Neural crest cell (in vitro differentiated cells): ENCODE measurements around the gene KRT32. TPM values are rescaled to one million over a fixed set of nuclear protein-coding genes. Genes with fewer than 3 reads are reported as not detected.
A peak's percentile ranks its signal among the peaks of the same experiment; 100 is the strongest.

Experiments
- DNase-seq: peaks from one replicate; pipeline ENCODE4 v3.0.0; 2021; ENCODE audit warnings: low read depth, mixed read lengths, low spot score
- H3K27ac Mint-ChIP-seq: one replicate; pipeline ENCODE4 v1.8.0; 2021; ENCODE audit warnings: mild to moderate bottlenecking, mixed read lengths; ENCODE audit not compliant: unreplicated experiment
- H3K27me3 Mint-ChIP-seq: 2 replicates; pipeline ENCODE4 v1.8.0; 2021; ENCODE audit warnings: low read depth, mild to moderate bottlenecking, mixed read lengths
- H3K36me3 Mint-ChIP-seq: 2 replicates; pipeline ENCODE4 v1.8.0; 2021; ENCODE audit warnings: low read depth, mild to moderate bottlenecking, mixed read lengths
- H3K4me1 Mint-ChIP-seq: 2 replicates; pipeline ENCODE4 v1.8.0; 2021; ENCODE audit warnings: mixed read lengths
- H3K4me3 Mint-ChIP-seq: one replicate; pipeline ENCODE4 v1.8.0; 2021; ENCODE audit warnings: mild to moderate bottlenecking, mixed read lengths
- H3K9me3 Mint-ChIP-seq: 2 replicates; pipeline ENCODE4 v1.8.0; 2021; ENCODE audit warnings: mixed read lengths
- CTCF ChIP-seq: fragments of 200-600 bp; sonication (generic); conservative IDR thresholded peaks from 2 replicates; pipeline ENCODE4 v1.5.0; 2021; ENCODE audit warnings: antibody characterized with exemption, mild to moderate bottlenecking
- total RNA-seq: library from RNA; stranded (reverse); gene quantifications from 2 replicates; pipeline ENCODE4 v1.2.1, GENCODE V29; 2021

Gene KRT32
- total RNA-seq, 1 donor from 2014 or later = not detected

GRCh38 chr17:41491476-41491875 lies 24.3 kb upstream of the KRT32 start:
- H3K9me3 Mint-ChIP-seq = no peaks in the 10 kb centered on the region
- no peak overlapping the region for H3K4me3 Mint-ChIP-seq
- no peak for TF ChIP-seq CTCF
- peaks cover 17% of the 10 kb centered on the region for H3K4me1 Mint-ChIP-seq
- no peaks in the 10 kb centered on the region for H3K36me3 Mint-ChIP-seq
- H3K27me3 Mint-ChIP-seq = no peaks in the 10 kb centered on the region
- H3K27ac Mint-ChIP-seq = no peak overlapping the region
- no peak for DNase-seq

GRCh38 chr17:41490000-41490990 lies 23.1 kb upstream of the KRT32 start:
- no peak for DNase-seq
- Mint-ChIP-seq H3K4me3 (no peak overlapping the region), H3K27me3 (no peaks in the 10 kb centered on the region), H3K36me3 (no peaks in the 10 kb centered on the region), H3K4me1 (peaks cover 14% of the 10 kb centered on the region), H3K9me3 (no peaks in the 10 kb centered on the region), H3K27ac (peak overlapping the region; percentile 57)
- TF ChIP-seq CTCF = no peak

- H3K27ac Mint-ChIP-seq = no peak within 1 kb of the TSS
- H3K4me1 Mint-ChIP-seq = peaks cover 14% of the 10 kb centered on the region
- no peak for DNase-seq
- H3K27me3 Mint-ChIP-seq = no peaks in the 10 kb centered on the region
- no peaks in the 10 kb centered on the region for H3K36me3 Mint-ChIP-seq
- H3K9me3 Mint-ChIP-seq = no peaks in the 10 kb centered on the region
- no peak for TF ChIP-seq CTCF
- H3K4me3 Mint-ChIP-seq = no peak within 1 kb of the TSS
Measured at GRCh38 chr17:41489531-41489930, 22.3 kb upstream of the KRT32 start, which contains the start of gene KRT36. Gene KRT36 (minus strand): TSS chr17:41489910. CDS start chr17:41489864, 46 bp downstream.

GRCh38 chr17:41486809-41487530 lies 19.8 kb upstream of the KRT32 start:
- H3K4me1 Mint-ChIP-seq = peaks cover 2% of the 10 kb centered on the region
- peak; percentile 41 for TF ChIP-seq CTCF
- peak; percentile 18 for DNase-seq
- no peak overlapping the region for H3K27ac Mint-ChIP-seq
- no peaks in the 10 kb centered on the region for H3K27me3 Mint-ChIP-seq
- H3K36me3 Mint-ChIP-seq = no peaks in the 10 kb centered on the region
- H3K9me3 Mint-ChIP-seq = no peaks in the 10 kb centered on the region
- no peak overlapping the region for H3K4me3 Mint-ChIP-seq

- TF ChIP-seq CTCF = no peak
- H3K27me3 Mint-ChIP-seq = no peaks in the 10 kb centered on the region
- no peaks in the 10 kb centered on the region for H3K9me3 Mint-ChIP-seq
- DNase-seq = no peak
- peak overlapping the region; percentile 93 for H3K27ac Mint-ChIP-seq
- H3K4me1 Mint-ChIP-seq = no peaks in the 10 kb centered on the region
- no peaks in the 10 kb centered on the region for H3K36me3 Mint-ChIP-seq
- no peak overlapping the region for H3K4me3 Mint-ChIP-seq
Measured at GRCh38 chr17:41486316-41486715, 19.1 kb upstream of the KRT32 start.
